ENCODE data around the gene ZNF70. TPM values are rescaled to one million over a fixed set of nuclear protein-coding genes. Genes with fewer than 3 reads are reported as not detected.

The ZNF70 gene
- total and polyA plus RNA-seq, 2 of the 13 experiments (the other 11 are each of a cell fraction or from before 2014, with no cell fraction given): 0.62 to 3.6 TPM

- TF ChIP-seq, protein P1, sequence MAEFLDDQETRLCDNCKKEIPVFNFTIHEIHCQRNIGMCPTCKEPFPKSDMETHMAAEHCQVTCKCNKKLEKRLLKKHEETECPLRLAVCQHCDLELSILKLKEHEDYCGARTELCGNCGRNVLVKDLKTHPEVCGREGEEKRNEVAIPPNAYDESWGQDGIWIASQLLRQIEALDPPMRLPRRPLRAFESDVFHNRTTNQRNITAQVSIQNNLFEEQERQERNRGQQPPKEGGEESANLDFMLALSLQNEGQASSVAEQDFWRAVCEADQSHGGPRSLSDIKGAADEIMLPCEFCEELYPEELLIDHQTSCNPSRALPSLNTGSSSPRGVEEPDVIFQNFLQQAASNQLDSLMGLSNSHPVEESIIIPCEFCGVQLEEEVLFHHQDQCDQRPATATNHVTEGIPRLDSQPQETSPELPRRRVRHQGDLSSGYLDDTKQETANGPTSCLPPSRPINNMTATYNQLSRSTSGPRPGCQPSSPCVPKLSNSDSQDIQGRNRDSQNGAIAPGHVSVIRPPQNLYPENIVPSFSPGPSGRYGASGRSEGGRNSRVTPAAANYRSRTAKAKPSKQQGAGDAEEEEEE (CRISPR knock-in tag; IDR thresholded peaks at IDR 0.05; ENCODE audit: borderline replicate concordance): no peak
- TF ChIP-seq ZBTB20 (CRISPR knock-in tag; IDR thresholded peaks at IDR 0.05; ENCODE audit: borderline replicate concordance, low read depth): no peak
- TF ChIP-seq ZNF329 (CRISPR knock-in tag; IDR thresholded peaks at IDR 0.05; ENCODE audit: low read depth): peak; percentile 58; the same call in 1 of the 2 replicates
- TF ChIP-seq ZNF496 (CRISPR knock-in tag; IDR thresholded peaks at IDR 0.05; ENCODE audit: insufficient replicate concordance): no peak
- TF ChIP-seq ZNF260 (CRISPR knock-in tag; IDR thresholded peaks at IDR 0.05; ENCODE audit: borderline replicate concordance, low read depth): no peak
- TF ChIP-seq ZNF337 (CRISPR knock-in tag; IDR thresholded peaks at IDR 0.05; ENCODE audit: borderline replicate concordance, low read depth): no peak
- peak; percentile 59; the same call in 1 of the 2 replicates for TF ChIP-seq ZNF501 (CRISPR knock-in tag; IDR thresholded peaks at IDR 0.05)
- no peak; the same call in 1 of the 2 replicates for TF ChIP-seq AKAP8 (CRISPR knock-in tag; IDR thresholded peaks at IDR 0.05)
- no peak for TF ChIP-seq ZFP36 (IDR thresholded peaks at IDR 0.05; ENCODE audit: borderline replicate concordance, low read depth, low read length, partially characterized antibody)
- TF ChIP-seq ZNF788 (CRISPR knock-in tag; IDR thresholded peaks at IDR 0.05; ENCODE audit: borderline replicate concordance): peak; percentile 73; the same call in 1 of the 2 replicates
- TF ChIP-seq ZBTB42 (CRISPR knock-in tag; IDR thresholded peaks at IDR 0.05): peak; percentile 79; the same call in 1 of the 2 replicates
- 0 out of 2 replicates have a peak, but pooled peaks have one; percentile 0 for TF ChIP-seq KLF11 (CRISPR knock-in tag; IDR thresholded peaks at IDR 0.05)
- TF ChIP-seq, protein P2, sequence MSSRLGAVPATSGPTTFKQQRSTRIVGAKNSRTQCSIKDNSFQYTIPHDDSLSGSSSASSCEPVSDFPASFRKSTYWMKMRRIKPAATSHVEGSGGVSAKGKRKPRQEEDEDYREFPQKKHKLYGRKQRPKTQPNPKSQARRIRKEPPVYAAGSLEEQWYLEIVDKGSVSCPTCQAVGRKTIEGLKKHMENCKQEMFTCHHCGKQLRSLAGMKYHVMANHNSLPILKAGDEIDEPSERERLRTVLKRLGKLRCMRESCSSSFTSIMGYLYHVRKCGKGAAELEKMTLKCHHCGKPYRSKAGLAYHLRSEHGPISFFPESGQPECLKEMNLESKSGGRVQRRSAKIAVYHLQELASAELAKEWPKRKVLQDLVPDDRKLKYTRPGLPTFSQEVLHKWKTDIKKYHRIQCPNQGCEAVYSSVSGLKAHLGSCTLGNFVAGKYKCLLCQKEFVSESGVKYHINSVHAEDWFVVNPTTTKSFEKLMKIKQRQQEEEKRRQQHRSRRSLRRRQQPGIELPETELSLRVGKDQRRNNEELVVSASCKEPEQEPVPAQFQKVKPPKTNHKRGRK (CRISPR knock-in tag; IDR thresholded peaks at IDR 0.05): no peak
- TF ChIP-seq, protein P3, sequence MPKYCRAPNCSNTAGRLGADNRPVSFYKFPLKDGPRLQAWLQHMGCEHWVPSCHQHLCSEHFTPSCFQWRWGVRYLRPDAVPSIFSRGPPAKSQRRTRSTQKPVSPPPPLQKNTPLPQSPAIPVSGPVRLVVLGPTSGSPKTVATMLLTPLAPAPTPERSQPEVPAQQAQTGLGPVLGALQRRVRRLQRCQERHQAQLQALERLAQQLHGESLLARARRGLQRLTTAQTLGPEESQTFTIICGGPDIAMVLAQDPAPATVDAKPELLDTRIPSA (CRISPR knock-in tag; IDR thresholded peaks at IDR 0.05; ENCODE audit: borderline replicate concordance): no peak; the same call in 1 of the 2 replicates
- TF ChIP-seq, protein P4, sequence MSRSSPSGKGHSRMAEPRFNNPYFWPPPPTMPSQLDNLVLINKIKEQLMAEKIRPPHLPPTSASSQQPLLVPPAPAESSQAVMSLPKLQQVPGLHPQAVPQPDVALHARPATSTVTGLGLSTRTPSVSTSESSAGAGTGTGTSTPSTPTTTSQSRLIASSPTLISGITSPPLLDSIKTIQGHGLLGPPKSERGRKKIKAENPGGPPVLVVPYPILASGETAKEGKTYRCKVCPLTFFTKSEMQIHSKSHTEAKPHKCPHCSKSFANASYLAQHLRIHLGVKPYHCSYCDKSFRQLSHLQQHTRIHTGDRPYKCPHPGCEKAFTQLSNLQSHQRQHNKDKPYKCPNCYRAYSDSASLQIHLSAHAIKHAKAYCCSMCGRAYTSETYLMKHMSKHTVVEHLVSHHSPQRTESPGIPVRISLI (CRISPR knock-in tag; IDR thresholded peaks at IDR 0.05; ENCODE audit: borderline replicate concordance): peak; percentile 28; the same call in 1 of the 2 replicates
- TF ChIP-seq RFX1 (IDR thresholded peaks at IDR 0.05): no peak
- TF ChIP-seq ZBTB26 (CRISPR knock-in tag; IDR thresholded peaks at IDR 0.05; ENCODE audit: borderline replicate concordance): no peak; the same call in 1 of the 2 replicates
Observed at GRCh38 chr22:23767673-23768548, 17.0 kb upstream of the ZNF70 start, which contains the start of gene CHCHD10 (continued).
